ENCODE results near the gene RALGPS1.

GRCh38 chr9:127172066-127172707 is 257.6 kb downstream of the RALGPS1 start:
- TF ChIP-seq EZH2 (IDR thresholded peaks at IDR 0.05) (no peak), CTCF (IDR thresholded peaks at IDR 0.05) (no peak), EZH2phosphoT487 (IDR thresholded peaks at IDR 0.05) (no peak)
